GM12873 (cell line): ENCODE results near the gene ZC3H14.

Experiments
- TF ChIP-seq, protein P1 (sequence below): IDR thresholded peaks from 2 replicates; pipeline ENCODE4 v1.5.1; 2012; ENCODE audit warnings: low read depth, mild to moderate bottlenecking, moderate library complexity, low read length, control low read depth; ENCODE audit not compliant: insufficient read depth; ENCODE audit errors: missing control alignments

The ZC3H14 gene

DNA sequence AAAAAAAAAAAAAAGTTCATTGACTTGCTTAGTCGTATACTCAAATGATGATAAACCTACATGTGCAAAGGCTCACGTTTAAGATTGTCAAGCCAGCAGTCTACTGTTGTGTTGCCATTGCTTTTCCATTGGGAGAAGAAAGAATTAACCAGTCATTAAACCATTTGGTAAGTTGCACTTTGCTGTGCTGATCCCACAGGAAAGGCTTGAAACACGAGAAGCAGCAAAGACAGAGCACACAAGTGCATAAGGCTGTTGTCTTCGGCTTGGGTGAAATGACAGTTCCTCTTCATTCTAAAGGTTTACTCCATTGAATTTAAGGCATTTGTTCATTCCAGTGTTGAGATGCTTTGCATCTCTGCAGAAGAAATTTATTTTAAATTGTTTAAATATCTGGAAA is 50.1 kb downstream of the ZC3H14 start:
- TF ChIP-seq, protein P1, sequence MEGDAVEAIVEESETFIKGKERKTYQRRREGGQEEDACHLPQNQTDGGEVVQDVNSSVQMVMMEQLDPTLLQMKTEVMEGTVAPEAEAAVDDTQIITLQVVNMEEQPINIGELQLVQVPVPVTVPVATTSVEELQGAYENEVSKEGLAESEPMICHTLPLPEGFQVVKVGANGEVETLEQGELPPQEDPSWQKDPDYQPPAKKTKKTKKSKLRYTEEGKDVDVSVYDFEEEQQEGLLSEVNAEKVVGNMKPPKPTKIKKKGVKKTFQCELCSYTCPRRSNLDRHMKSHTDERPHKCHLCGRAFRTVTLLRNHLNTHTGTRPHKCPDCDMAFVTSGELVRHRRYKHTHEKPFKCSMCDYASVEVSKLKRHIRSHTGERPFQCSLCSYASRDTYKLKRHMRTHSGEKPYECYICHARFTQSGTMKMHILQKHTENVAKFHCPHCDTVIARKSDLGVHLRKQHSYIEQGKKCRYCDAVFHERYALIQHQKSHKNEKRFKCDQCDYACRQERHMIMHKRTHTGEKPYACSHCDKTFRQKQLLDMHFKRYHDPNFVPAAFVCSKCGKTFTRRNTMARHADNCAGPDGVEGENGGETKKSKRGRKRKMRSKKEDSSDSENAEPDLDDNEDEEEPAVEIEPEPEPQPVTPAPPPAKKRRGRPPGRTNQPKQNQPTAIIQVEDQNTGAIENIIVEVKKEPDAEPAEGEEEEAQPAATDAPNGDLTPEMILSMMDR: no peak

DNA sequence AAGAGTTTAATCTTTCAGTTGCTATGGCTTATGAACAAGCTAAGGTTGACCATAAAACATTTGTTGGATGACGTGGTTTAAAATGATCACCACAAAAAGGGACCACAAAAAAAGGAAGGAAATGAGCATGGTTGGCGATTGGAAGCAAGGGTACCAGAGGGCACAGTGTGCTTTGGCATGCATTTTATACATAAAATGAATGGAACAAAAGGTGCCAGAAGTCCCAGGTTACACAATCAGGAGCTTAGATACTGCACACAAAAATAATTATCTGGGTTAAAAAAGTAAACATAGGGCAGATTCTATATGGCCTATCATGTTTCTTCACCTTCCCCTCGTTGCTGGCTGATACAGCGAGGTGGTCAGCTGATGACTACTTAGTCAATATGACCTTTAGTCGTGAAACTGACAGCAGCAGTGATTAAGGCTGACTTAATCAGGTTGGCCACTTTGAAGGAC is 50.7 kb downstream of the ZC3H14 start:
- TF ChIP-seq, protein P1: no peak

DNA sequence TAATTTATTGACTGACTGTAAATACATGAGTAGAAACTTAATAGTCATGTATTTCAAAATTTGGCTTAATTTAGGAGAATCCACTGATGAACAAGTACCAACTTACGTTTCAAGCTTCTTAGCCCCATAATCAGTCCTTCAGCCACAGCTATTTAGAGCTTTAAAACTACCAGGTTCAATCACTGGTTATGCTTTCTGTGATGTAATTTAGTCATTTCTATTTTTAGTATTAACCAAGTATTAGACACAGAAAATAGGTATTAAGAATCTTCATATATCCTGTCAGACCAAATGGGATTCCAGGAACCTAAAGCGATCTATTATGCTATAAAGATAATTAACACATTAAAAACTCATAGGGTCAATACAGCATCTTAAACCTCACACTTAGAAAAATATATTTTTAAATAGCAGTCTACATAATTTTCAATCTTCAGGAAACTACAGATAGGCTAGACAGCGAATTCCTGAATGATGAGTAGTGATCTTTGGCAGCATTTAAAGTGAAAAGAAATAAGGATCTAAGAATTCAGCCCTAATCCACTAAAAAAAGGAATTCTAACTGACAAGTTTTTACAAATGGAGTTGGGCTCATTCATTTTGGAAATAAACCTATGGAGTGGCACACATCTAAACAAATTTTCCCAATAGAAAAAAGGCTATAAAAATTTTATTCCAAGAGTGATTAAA is 51.5 kb downstream of the ZC3H14 start:
- TF ChIP-seq, protein P1: no peak

DNA sequence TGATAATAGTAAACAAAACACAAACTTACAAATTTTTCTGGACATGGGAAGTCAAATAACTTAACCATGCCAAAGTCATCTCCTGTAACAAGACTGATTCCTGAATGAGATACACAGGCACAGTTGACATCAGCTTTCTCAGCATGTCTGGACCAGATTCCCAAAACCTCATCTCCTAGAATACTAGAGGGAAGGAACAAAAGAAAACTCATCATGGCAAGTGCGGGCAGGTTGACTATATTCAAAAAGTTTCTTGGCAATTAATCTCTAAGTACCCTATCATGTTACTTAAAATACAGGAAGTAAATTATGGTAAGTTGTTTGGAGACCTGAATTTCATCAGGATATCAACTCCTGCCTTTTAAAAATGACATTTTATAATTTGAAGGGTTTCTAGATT is 53.9 kb downstream of the ZC3H14 start:
- TF ChIP-seq, protein P1: no peak

DNA sequence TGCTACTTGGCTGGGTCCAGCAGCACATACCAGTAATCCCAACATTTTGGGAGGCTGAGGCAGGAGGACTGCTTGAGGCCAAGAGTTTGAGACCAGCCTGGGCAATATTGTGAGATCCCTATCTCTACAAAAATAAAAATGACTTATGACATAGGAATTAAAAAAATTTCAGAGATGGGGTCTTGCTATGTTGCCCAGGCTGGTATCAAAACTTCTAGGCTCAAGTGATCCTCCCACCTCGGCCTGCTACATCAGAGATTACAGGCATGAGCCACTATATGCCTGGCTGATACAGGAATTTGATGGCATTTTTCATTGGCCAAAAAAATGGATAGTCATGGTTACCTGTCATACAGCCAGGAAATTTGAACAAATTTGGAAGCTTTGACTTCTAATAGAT is 54.6 kb downstream of the ZC3H14 start:
- TF ChIP-seq, protein P1: no peak

DNA sequence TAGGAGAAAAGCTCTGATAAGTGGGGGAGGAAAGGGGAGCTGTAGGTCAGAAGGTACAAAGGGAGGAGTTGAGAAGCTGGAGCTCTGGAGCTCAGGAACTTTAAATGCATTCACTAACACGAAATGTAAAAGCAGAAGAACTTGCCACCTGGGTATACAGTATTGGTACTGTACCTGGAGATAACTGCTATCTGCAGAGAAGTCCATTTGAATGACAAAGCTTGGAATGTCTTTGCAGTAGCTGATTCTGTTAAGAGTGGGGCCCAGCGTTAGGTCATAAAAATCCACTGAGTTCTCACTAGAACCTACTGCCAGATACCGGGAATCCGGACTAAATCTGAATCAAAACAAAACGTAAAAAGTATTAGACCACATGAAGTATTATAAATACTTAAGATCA is 55.6 kb downstream of the ZC3H14 start:
- TF ChIP-seq, protein P1: no peak

DNA sequence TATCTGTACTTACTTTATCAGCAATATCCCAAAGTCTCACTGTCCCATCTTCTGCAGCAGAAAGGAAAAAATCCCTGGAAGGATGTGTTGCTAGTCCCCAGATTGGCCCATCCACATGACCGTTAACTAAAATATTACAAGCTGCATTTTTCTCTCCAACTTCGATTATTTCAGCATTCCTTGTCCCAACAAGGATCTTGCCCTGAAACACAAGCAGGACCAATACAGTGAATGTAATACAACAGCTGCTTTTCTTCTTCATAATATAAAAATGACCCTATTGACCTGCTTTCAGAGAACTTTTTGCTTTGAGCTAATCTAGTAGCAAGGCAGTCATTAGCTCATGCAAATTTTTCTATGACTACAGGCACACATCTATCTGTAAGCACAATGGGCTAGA is 58.3 kb downstream of the ZC3H14 start:
- TF ChIP-seq, protein P1: no peak
